Parathyroid adenoma (tissue), 2 donors: ENCODE data around the gene MYCBP2.

Source experiments
- H2AFZ ChIP-seq: fragments of 300-600 bp; sonication (generic); one replicate; pipeline ENCODE4 v1.7.0; 2017; ENCODE audit warnings: antibody characterized with exemption, mild to moderate bottlenecking
- H3K27ac ChIP-seq: fragments of 300-600 bp; sonication (generic); one replicate; pipeline ENCODE4 v1.7.0; 2017
- H3K27me3 ChIP-seq: fragments of 300-600 bp; sonication (generic); one replicate; pipeline ENCODE4 v1.7.0; 2017; ENCODE audit warnings: low read length; ENCODE audit not compliant: control insufficient read depth, insufficient read depth
- H3K36me3 ChIP-seq: fragments of 300-600 bp; sonication (generic); one replicate; pipeline ENCODE4 v1.7.0; 2017; ENCODE audit warnings: low read length; ENCODE audit not compliant: control insufficient read depth, insufficient read depth
- H3K4me1 ChIP-seq: fragments of 300-600 bp; sonication (generic); one replicate; pipeline ENCODE4 v1.7.0; 2017; ENCODE audit warnings: control low read depth
- H3K4me2 ChIP-seq: fragments of 300-600 bp; sonication (generic); one replicate; pipeline ENCODE4 v1.7.0; 2017; ENCODE audit warnings: low read length
- H3K4me3 ChIP-seq: fragments of 300-600 bp; sonication (generic); one replicate; pipeline ENCODE4 v1.7.0; 2017; ENCODE audit warnings: low read depth, low read length
- H3K79me2 ChIP-seq: fragments of 300-600 bp; sonication (generic); one replicate; pipeline ENCODE4 v1.7.0; 2017; ENCODE audit warnings: control low read depth
- H3K9ac ChIP-seq: fragments of 300-600 bp; sonication (generic); one replicate; pipeline ENCODE4 v1.7.0; 2017; ENCODE audit warnings: mild to moderate bottlenecking
- H3K9me3 ChIP-seq: fragments of 300-600 bp; sonication (generic); one replicate; pipeline ENCODE4 v1.7.0; 2017; ENCODE audit warnings: low read length; ENCODE audit not compliant: control insufficient read depth
- CTCF ChIP-seq: fragments of 300-600 bp; sonication (generic); IDR thresholded peaks from one replicate; pipeline ENCODE4 v1.7.0; 2017; ENCODE audit warnings: antibody characterized with exemption, mild to moderate bottlenecking
- donor health status: primary hyperparathyroidism.

Gene MYCBP2

GRCh38 chr13:77328819-77329132 is 1.9 kb upstream of the MYCBP2 start:
- Histone ChIP-seq H3K36me3 (no peaks in the 10 kb centered on the region), H3K4me1 (peaks cover 7% of the 10 kb centered on the region), H3K79me2 (peaks cover 6% of the 10 kb centered on the region), H3K9ac (no peak overlapping the region), H3K27me3 (no peaks in the 10 kb centered on the region), H3K27ac (peak overlapping the region; percentile 83), H2AFZ (peak overlapping the region; percentile 95), H3K4me2 (peak overlapping the region; percentile 76), H3K9me3 (no peaks in the 10 kb centered on the region), H3K4me3 (peak overlapping the region; percentile 70)
- no peak for TF ChIP-seq CTCF

- Histone ChIP-seq H3K9me3 (no peaks in the 10 kb centered on the region), H3K79me2 (peaks cover 12% of the 10 kb centered on the region), H3K27me3 (no peaks in the 10 kb centered on the region), H2AFZ (peak overlapping the region; percentile 95), H3K4me2 (peak overlapping the region; percentile 85), H3K27ac (peak overlapping the region; percentile 42), H3K9ac (no peak overlapping the region), H3K4me3 (peak overlapping the region; percentile 79), H3K4me1 (peaks cover 7% of the 10 kb centered on the region), H3K36me3 (no peaks in the 10 kb centered on the region)
- no peak for TF ChIP-seq CTCF
Observed at GRCh38 chr13:77325371-77325980, 1.4 kb downstream of the MYCBP2 start.

- no peaks in the 10 kb centered on the region for H3K9me3 ChIP-seq
- no peak overlapping the region for H3K9ac ChIP-seq
- no peak overlapping the region for H3K4me3 ChIP-seq
- peaks cover 7% of the 10 kb centered on the region for H3K4me1 ChIP-seq
- no peak for TF ChIP-seq CTCF
- no peaks in the 10 kb centered on the region for H3K36me3 ChIP-seq
- H3K27ac ChIP-seq = no peak overlapping the region
- H3K4me2 ChIP-seq = no peak overlapping the region
- H3K79me2 ChIP-seq = peaks cover 14% of the 10 kb centered on the region
- no peak overlapping the region for H2AFZ ChIP-seq
- H3K27me3 ChIP-seq = no peaks in the 10 kb centered on the region
Observed at GRCh38 chr13:77323858-77324257, 3.0 kb downstream of the MYCBP2 start.

- Histone ChIP-seq H3K4me3 (no peak overlapping the region), H3K9me3 (no peaks in the 10 kb centered on the region), H3K4me1 (peaks cover 1% of the 10 kb centered on the region), H3K79me2 (peaks cover 18% of the 10 kb centered on the region), H3K27ac (no peak overlapping the region), H3K4me2 (no peak overlapping the region), H3K27me3 (no peaks in the 10 kb centered on the region), H2AFZ (no peak overlapping the region), H3K9ac (no peak overlapping the region), H3K36me3 (no peaks in the 10 kb centered on the region)
- TF ChIP-seq CTCF = no peak
Observed at GRCh38 chr13:77319536-77319935, 7.4 kb downstream of the MYCBP2 start.

- H3K27ac ChIP-seq = no peak overlapping the region
- no peak overlapping the region for H2AFZ ChIP-seq
- TF ChIP-seq CTCF = no peak
- H3K36me3 ChIP-seq = no peaks in the 10 kb centered on the region
- H3K4me3 ChIP-seq = no peak overlapping the region
- H3K79me2 ChIP-seq = peaks cover 19% of the 10 kb centered on the region
- no peaks in the 10 kb centered on the region for H3K9me3 ChIP-seq
- H3K4me1 ChIP-seq = no peaks in the 10 kb centered on the region
- no peak overlapping the region for H3K4me2 ChIP-seq
- H3K9ac ChIP-seq = no peak overlapping the region
- H3K27me3 ChIP-seq = no peaks in the 10 kb centered on the region
Observed at GRCh38 chr13:77318741-77319140, 8.2 kb downstream of the MYCBP2 start.
